GM23338 (cell line): ENCODE data around the gene ZNF821. TPM values are rescaled to one million over a fixed set of nuclear protein-coding genes. Genes with fewer than 3 reads are reported as not detected.

Source experiments
- ATAC-seq: fragments of 200-7000 bp; cut with Tn5 transposase; 3 replicates; pipeline ENCODE4 v1.9.1; 2020
- DNase-seq: peaks from one replicate; pipeline ENCODE4 v3.0.0-alpha.2; 2015; ENCODE audit warnings: low spot score
- H2AFZ ChIP-seq: fragments of 200-600 bp; sonication (generic); 2 replicates; pipeline ENCODE4 v1.8.0; 2016; ENCODE audit warnings: antibody characterized with exemption, mild to moderate bottlenecking, moderate library complexity
- H3F3A ChIP-seq: fragments of 200-600 bp; sonication (generic); replicated peaks from 2 replicates; pipeline ENCODE4 v1.8.0; 2017; ENCODE audit warnings: antibody characterized with exemption, mixed run types, low read depth
- H3K27ac ChIP-seq: fragments of 200-600 bp; sonication (generic); 2 replicates; pipeline ENCODE4 v1.6.1; 2016; ENCODE audit warnings: low read depth
- H3K27me3 ChIP-seq: fragments of 200-600 bp; sonication (generic); 2 replicates; pipeline ENCODE4 v1.8.0; 2016; ENCODE audit warnings: mild to moderate bottlenecking, mixed run types, moderate library complexity; ENCODE audit not compliant: insufficient read depth
- H3K36me3 ChIP-seq: fragments of 200-600 bp; sonication (generic); 2 replicates; pipeline ENCODE4 v1.8.0; 2016; ENCODE audit warnings: mild to moderate bottlenecking; ENCODE audit not compliant: insufficient read depth
- H3K4me1 ChIP-seq: fragments of 200-600 bp; sonication (generic); 2 replicates; pipeline ENCODE4 v1.8.0; 2016; ENCODE audit warnings: mild to moderate bottlenecking, moderate library complexity; ENCODE audit not compliant: insufficient read depth
- H3K4me2 ChIP-seq: fragments of 200-600 bp; sonication (generic); 2 replicates; pipeline ENCODE4 v1.7.1; 2017; ENCODE audit warnings: mixed run types
- H3K4me3 ChIP-seq: fragments of 200-600 bp; sonication (generic); 2 replicates; pipeline ENCODE4 v1.6.1; 2016; ENCODE audit warnings: mixed run types
- H3K79me2 ChIP-seq: fragments of 200-600 bp; sonication (generic); replicated peaks from 2 replicates; pipeline ENCODE4 v1.8.0; 2017; ENCODE audit warnings: mild to moderate bottlenecking; ENCODE audit not compliant: insufficient read depth
- H3K9me2 ChIP-seq: fragments of 200-600 bp; sonication (generic); 2 replicates; pipeline ENCODE4 v1.8.0; 2017; ENCODE audit not compliant: insufficient read depth
- H4K20me1 ChIP-seq: fragments of 200-600 bp; sonication (generic); replicated peaks from 2 replicates; pipeline ENCODE4 v1.8.0; 2017; ENCODE audit warnings: mild to moderate bottlenecking; ENCODE audit not compliant: insufficient read depth
- H3K27ac Mint-ChIP-seq: 2 replicates; pipeline ENCODE4 v1.8.0; 2020; ENCODE audit warnings: inconsistent platforms, mild to moderate bottlenecking, moderate library complexity, mixed read lengths
- H3K27me3 Mint-ChIP-seq: 3 replicates; pipeline ENCODE4 v1.8.0; 2022; ENCODE audit warnings: low read depth, mild to moderate bottlenecking, moderate library complexity, mixed read lengths, inconsistent platforms; ENCODE audit not compliant: insufficient read depth, poor library complexity
- H3K36me3 Mint-ChIP-seq: 3 replicates; pipeline ENCODE4 v1.8.0; 2021; ENCODE audit warnings: low read depth, mild to moderate bottlenecking, inconsistent platforms, moderate library complexity, mixed read lengths
- H3K4me1 Mint-ChIP-seq: 3 replicates; pipeline ENCODE4 v1.8.0; 2020; ENCODE audit warnings: mild to moderate bottlenecking, inconsistent platforms, mixed read lengths
- H3K4me3 Mint-ChIP-seq: 3 replicates; pipeline ENCODE4 v1.8.0; 2021; ENCODE audit warnings: moderate library complexity, mild to moderate bottlenecking, inconsistent platforms, mixed read lengths
- H3K9me3 Mint-ChIP-seq: 3 replicates; pipeline ENCODE4 v1.8.0; 2020; ENCODE audit warnings: moderate library complexity, mild to moderate bottlenecking, inconsistent platforms, mixed read lengths
- CREB1 ChIP-seq: fragments of 250-450 bp; sonication (Bioruptor Pico); IDR thresholded peaks from 2 replicates; pipeline ENCODE4 v1.5.0; 2020; ENCODE audit warnings: low read depth, mild to moderate bottlenecking, moderate library complexity
- EZH2phosphoT487 ChIP-seq: fragments of 200-600 bp; sonication (generic); IDR thresholded peaks from one replicate; pipeline ENCODE4 v1.8.1; 2018; ENCODE audit warnings: antibody characterized with exemption; ENCODE audit not compliant: unreplicated experiment
- JUNB ChIP-seq: IDR thresholded peaks from one replicate; pipeline ENCODE4 v1.6.1; 2016; ENCODE audit warnings: antibody characterized with exemption; ENCODE audit not compliant: unreplicated experiment
- NANOG ChIP-seq: IDR thresholded peaks from 2 replicates; pipeline ENCODE4 v1.6.1; 2016; ENCODE audit warnings: antibody characterized with exemption, borderline replicate concordance
- ZNF114 ChIP-seq: fragments of 250-450 bp; sonication (Bioruptor Pico); IDR thresholded peaks from 2 replicates; pipeline ENCODE4 v1.5.0; 2020; ENCODE audit warnings: mild to moderate bottlenecking, moderate library complexity
- polyA plus RNA-seq: library from polyadenylated mRNA; unstranded; fragments of >200 nt; fragmentation: Nextera tagmentation; extraction: Ambion mirVana; gene quantifications from 2 replicates; pipeline ENCODE4 v1.2.1, GENCODE V29; 2016
- total RNA-seq: library from RNA; depleted of rRNA; stranded (reverse); fragments of >200 nt; shearing (Covaris generic); gene quantifications from 2 replicates; pipeline ENCODE4 v1.2.3, GENCODE V29; 2014
- TF ChIP-seq, protein P1 (sequence below): IDR thresholded peaks from one replicate; pipeline ENCODE4 v1.6.1; 2018; ENCODE audit warnings: antibody characterized with exemption; ENCODE audit not compliant: unreplicated experiment
- TF ChIP-seq, protein P2 (sequence below): IDR thresholded peaks from 2 replicates; pipeline ENCODE4 v1.6.1; 2016; ENCODE audit warnings: antibody characterized with exemption
- TF ChIP-seq, protein P3 (sequence below): fragments of 250-450 bp; sonication (Bioruptor Pico); IDR thresholded peaks from 2 replicates; pipeline ENCODE4 v1.5.0; 2020; ENCODE audit warnings: mild to moderate bottlenecking, moderate library complexity

Gene ZNF821
- total and polyA plus RNA-seq, 2 experiments from 2014 or later = 13.3 to 14.8 TPM

DNA sequence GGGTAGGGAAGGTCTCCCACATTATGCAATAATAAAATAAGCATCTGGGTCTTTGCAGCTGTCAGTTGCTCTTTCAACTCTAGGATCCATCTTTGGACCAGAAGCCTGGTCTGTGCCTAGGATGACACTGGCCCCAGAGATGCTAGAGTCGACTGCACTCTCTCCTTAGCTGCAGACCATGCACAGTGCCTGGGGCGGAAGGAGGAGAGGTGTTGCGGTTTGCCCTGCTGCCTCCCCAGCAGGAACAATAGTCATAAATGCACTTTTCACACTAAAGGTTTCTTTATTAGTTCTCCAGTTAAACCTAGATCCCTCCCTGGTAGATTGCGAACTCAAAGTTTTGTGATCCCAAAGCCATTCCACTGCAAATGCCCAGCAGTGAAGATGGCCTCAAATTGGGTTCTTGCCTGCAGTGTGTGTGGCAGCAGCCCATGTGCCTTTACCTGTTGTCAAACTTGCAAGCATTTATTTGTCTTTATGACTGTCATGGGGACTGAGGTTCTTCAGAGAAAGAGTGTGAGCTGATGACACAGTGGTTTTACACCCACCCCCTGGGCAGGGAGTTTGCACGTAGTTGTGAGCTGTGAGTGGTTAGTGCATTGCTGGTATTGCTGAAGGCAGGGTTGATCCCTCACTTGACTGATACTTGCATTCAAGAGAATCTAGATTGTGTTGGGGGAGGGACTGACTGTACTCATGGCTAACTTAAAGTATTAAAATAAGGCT, 27.9 kb downstream of the ZNF821 start:
- Mint-ChIP-seq H3K9me3 (no peaks in the 10 kb centered on the region), H3K27ac (no peak overlapping the region), H3K4me3 (no peak overlapping the region), H3K4me1 (peaks cover 2% of the 10 kb centered on the region; the same call in 2 of the 3 replicates), H3K36me3 (peaks cover 25% of the 10 kb centered on the region), H3K27me3 (peaks cover 4% of the 10 kb centered on the region)
- TF ChIP-seq, protein P1, sequence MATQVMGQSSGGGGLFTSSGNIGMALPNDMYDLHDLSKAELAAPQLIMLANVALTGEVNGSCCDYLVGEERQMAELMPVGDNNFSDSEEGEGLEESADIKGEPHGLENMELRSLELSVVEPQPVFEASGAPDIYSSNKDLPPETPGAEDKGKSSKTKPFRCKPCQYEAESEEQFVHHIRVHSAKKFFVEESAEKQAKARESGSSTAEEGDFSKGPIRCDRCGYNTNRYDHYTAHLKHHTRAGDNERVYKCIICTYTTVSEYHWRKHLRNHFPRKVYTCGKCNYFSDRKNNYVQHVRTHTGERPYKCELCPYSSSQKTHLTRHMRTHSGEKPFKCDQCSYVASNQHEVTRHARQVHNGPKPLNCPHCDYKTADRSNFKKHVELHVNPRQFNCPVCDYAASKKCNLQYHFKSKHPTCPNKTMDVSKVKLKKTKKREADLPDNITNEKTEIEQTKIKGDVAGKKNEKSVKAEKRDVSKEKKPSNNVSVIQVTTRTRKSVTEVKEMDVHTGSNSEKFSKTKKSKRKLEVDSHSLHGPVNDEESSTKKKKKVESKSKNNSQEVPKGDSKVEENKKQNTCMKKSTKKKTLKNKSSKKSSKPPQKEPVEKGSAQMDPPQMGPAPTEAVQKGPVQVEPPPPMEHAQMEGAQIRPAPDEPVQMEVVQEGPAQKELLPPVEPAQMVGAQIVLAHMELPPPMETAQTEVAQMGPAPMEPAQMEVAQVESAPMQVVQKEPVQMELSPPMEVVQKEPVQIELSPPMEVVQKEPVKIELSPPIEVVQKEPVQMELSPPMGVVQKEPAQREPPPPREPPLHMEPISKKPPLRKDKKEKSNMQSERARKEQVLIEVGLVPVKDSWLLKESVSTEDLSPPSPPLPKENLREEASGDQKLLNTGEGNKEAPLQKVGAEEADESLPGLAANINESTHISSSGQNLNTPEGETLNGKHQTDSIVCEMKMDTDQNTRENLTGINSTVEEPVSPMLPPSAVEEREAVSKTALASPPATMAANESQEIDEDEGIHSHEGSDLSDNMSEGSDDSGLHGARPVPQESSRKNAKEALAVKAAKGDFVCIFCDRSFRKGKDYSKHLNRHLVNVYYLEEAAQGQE = no peak
- TF ChIP-seq, protein P2, sequence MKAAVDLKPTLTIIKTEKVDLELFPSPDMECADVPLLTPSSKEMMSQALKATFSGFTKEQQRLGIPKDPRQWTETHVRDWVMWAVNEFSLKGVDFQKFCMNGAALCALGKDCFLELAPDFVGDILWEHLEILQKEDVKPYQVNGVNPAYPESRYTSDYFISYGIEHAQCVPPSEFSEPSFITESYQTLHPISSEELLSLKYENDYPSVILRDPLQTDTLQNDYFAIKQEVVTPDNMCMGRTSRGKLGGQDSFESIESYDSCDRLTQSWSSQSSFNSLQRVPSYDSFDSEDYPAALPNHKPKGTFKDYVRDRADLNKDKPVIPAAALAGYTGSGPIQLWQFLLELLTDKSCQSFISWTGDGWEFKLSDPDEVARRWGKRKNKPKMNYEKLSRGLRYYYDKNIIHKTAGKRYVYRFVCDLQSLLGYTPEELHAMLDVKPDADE = no peak
- no peak for TF ChIP-seq ZNF114 (CRISPR knock-in tag)
- no peak for TF ChIP-seq NANOG
- no peak for TF ChIP-seq JUNB
- DNase-seq (no peak), ATAC-seq (no peak)
- no peaks in the 10 kb centered on the region for H3F3A ChIP-seq
- H2AFZ ChIP-seq = no peak overlapping the region
- H3K4me2 ChIP-seq = no peak overlapping the region
- no peak overlapping the region for H3K27ac ChIP-seq
- no peaks in the 10 kb centered on the region for H3K4me1 ChIP-seq
- no peaks in the 10 kb centered on the region for H3K27me3 ChIP-seq
- H3K36me3 ChIP-seq = no peaks in the 10 kb centered on the region
- no peaks in the 10 kb centered on the region; the same call in 1 of the 2 replicates for H3K79me2 ChIP-seq
- H3K9me2 ChIP-seq = no peaks in the 10 kb centered on the region
- no peak overlapping the region for H3K4me3 ChIP-seq
- H4K20me1 ChIP-seq = peaks cover 5% of the 10 kb centered on the region; the same call in 1 of the 2 replicates

DNA sequence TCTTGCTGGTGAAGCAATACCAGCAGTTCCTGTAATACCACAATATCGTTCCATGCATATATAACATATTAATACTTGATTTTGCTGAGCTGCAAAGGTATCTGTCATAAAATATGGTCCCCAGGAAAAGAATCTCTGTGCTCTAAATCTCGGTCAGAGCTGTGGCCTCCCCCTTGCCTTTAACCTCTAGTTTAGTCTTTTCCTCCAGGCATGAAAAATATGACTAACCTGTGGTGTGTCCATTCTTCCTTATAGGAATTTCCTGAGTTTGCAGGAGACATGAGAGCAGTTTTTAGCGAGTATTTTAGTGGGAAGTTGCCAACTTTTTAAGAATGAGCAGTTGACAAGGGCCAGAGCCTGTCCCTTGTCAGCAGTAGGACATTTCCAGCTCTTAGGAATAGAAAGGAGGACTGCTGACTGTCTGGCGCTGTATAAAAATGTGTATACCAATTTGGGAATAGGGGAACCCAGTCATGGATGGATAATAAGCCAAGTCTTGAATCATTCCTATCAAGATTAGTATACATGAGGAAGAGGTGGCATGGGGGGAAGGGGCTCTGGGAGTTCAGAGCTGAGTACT, 29.5 kb downstream of the ZNF821 start:
- no peaks in the 10 kb centered on the region; the same call in 1 of the 2 replicates for H3K79me2 ChIP-seq
- no peak for DNase-seq
- no peak overlapping the region for H2AFZ ChIP-seq
- peaks cover 5% of the 10 kb centered on the region; the same call in 1 of the 2 replicates for H4K20me1 ChIP-seq
- H3K27ac ChIP-seq = no peak overlapping the region
- no peak overlapping the region for H3K4me3 ChIP-seq
- H3F3A ChIP-seq = no peaks in the 10 kb centered on the region
- Mint-ChIP-seq H3K9me3 (no peaks in the 10 kb centered on the region), H3K27ac (no peak overlapping the region), H3K36me3 (peaks cover 31% of the 10 kb centered on the region), H3K27me3 (peaks cover 9% of the 10 kb centered on the region), H3K4me1 (peaks cover 2% of the 10 kb centered on the region; the same call in 2 of the 3 replicates), H3K4me3 (no peak overlapping the region)
- no peaks in the 10 kb centered on the region for H3K4me1 ChIP-seq
- no peaks in the 10 kb centered on the region for H3K36me3 ChIP-seq
- no peaks in the 10 kb centered on the region for H3K27me3 ChIP-seq
- no peak for ATAC-seq
- no peaks in the 10 kb centered on the region for H3K9me2 ChIP-seq
- no peak overlapping the region for H3K4me2 ChIP-seq
- TF ChIP-seq, protein P3, sequence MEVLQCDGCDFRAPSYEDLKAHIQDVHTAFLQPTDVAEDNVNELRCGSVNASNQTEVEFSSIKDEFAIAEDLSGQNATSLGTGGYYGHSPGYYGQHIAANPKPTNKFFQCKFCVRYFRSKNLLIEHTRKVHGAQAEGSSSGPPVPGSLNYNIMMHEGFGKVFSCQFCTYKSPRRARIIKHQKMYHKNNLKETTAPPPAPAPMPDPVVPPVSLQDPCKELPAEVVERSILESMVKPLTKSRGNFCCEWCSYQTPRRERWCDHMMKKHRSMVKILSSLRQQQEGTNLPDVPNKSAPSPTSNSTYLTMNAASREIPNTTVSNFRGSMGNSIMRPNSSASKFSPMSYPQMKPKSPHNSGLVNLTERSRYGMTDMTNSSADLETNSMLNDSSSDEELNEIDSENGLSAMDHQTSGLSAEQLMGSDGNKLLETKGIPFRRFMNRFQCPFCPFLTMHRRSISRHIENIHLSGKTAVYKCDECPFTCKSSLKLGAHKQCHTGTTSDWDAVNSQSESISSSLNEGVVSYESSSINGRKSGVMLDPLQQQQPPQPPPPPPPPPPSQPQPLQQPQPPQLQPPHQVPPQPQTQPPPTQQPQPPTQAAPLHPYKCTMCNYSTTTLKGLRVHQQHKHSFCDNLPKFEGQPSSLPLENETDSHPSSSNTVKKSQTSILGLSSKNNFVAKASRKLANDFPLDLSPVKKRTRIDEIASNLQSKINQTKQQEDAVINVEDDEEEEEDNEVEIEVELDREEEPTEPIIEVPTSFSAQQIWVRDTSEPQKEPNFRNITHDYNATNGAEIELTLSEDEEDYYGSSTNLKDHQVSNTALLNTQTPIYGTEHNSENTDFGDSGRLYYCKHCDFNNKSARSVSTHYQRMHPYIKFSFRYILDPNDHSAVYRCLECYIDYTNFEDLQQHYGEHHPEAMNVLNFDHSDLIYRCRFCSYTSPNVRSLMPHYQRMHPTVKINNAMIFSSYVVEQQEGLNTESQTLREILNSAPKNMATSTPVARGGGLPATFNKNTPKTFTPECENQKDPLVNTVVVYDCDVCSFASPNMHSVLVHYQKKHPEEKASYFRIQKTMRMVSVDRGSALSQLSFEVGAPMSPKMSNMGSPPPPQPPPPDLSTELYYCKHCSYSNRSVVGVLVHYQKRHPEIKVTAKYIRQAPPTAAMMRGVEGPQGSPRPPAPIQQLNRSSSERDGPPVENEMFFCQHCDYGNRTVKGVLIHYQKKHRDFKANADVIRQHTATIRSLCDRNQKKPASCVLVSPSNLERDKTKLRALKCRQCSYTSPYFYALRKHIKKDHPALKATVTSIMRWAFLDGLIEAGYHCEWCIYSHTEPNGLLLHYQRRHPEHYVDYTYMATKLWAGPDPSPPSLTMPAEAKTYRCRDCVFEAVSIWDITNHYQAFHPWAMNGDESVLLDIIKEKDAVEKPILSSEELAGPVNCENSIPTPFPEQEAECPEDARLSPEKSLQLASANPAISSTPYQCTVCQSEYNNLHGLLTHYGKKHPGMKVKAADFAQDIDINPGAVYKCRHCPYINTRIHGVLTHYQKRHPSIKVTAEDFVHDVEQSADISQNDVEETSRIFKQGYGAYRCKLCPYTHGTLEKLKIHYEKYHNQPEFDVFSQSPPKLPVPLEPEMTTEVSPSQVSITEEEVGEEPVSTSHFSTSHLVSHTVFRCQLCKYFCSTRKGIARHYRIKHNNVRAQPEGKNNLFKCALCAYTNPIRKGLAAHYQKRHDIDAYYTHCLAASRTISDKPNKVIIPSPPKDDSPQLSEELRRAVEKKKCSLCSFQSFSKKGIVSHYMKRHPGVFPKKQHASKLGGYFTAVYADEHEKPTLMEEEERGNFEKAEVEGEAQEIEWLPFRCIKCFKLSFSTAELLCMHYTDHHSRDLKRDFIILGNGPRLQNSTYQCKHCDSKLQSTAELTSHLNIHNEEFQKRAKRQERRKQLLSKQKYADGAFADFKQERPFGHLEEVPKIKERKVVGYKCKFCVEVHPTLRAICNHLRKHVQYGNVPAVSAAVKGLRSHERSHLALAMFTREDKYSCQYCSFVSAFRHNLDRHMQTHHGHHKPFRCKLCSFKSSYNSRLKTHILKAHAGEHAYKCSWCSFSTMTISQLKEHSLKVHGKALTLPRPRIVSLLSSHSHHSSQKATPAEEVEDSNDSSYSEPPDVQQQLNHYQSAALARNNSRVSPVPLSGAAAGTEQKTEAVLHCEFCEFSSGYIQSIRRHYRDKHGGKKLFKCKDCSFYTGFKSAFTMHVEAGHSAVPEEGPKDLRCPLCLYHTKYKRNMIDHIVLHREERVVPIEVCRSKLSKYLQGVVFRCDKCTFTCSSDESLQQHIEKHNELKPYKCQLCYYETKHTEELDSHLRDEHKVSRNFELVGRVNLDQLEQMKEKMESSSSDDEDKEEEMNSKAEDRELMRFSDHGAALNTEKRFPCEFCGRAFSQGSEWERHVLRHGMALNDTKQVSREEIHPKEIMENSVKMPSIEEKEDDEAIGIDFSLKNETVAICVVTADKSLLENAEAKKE (CRISPR knock-in tag) = no peak
- TF ChIP-seq NANOG (no peak), CREB1 (CRISPR knock-in tag) (no peak), JUNB (no peak), EZH2phosphoT487 (no peak)
